HEK293 (cell line): ENCODE results near the gene CACHD1.

ENCODE experiments used
- HOXD13 ChIP-seq: sonication (generic); formaldehyde crosslinking; IDR thresholded peaks from 2 replicates; pipeline ENCODE4 v1.8.0; 2022; ENCODE audit warnings: missing genetic modification reagents, borderline replicate concordance
- SP2 ChIP-seq: fragments of 450-650 bp; formaldehyde crosslinking; IDR thresholded peaks from 2 replicates; pipeline ENCODE4 v1.5.1; 2016; ENCODE audit warnings: missing biosample characterization, missing genetic modification characterization
- ZNF112 ChIP-seq: fragments of 450-650 bp; formaldehyde crosslinking; IDR thresholded peaks from 2 replicates; pipeline ENCODE4 v1.5.0; 2017; ENCODE audit warnings: missing biosample characterization, missing genetic modification characterization
- ZNF175 ChIP-seq: fragments of 450-650 bp; formaldehyde crosslinking; IDR thresholded peaks from 2 replicates; pipeline ENCODE4 v1.5.1; 2016; ENCODE audit warnings: missing biosample characterization, missing genetic modification characterization
- ZNF404 ChIP-seq: fragments of 450-650 bp; formaldehyde crosslinking; IDR thresholded peaks from 2 replicates; pipeline ENCODE4 v1.5.1; 2017; ENCODE audit warnings: missing biosample characterization, missing genetic modification characterization
- ZNF548 ChIP-seq: fragments of 450-650 bp; formaldehyde crosslinking; IDR thresholded peaks from 2 replicates; pipeline ENCODE4 v1.5.1; 2016; ENCODE audit warnings: missing biosample characterization, missing genetic modification characterization
- ZNF76 ChIP-seq: fragments of 450-650 bp; formaldehyde crosslinking; IDR thresholded peaks from 2 replicates; pipeline ENCODE4; 2016; ENCODE audit warnings: low read depth, missing biosample characterization, missing genetic modification characterization, borderline replicate concordance
- ZNF830 ChIP-seq: fragments of 450-650 bp; IDR thresholded peaks from 2 replicates; pipeline ENCODE4 v1.5.0; 2018; ENCODE audit warnings: missing biosample characterization, missing genetic modification characterization, low read depth, mild to moderate bottlenecking, moderate library complexity
- TF ChIP-seq, protein P1 (sequence below): fragments of 450-650 bp; formaldehyde crosslinking; IDR thresholded peaks from 2 replicates; pipeline ENCODE4 v1.5.1; 2016; ENCODE audit warnings: missing biosample characterization, missing genetic modification characterization
- TF ChIP-seq, protein P2 (sequence below): fragments of 450-650 bp; formaldehyde crosslinking; conservative IDR thresholded peaks from 2 replicates; pipeline ENCODE4 v1.5.1; 2016; ENCODE audit warnings: low read depth, missing biosample characterization, missing genetic modification characterization

- TF ChIP-seq ZNF830 (no peak), SP2 (tag by site-specific recombination) (no peak), HOXD13 (CRISPR knock-in tag) (no peak), ZNF112 (tag by site-specific recombination) (no peak), ZNF548 (tag by site-specific recombination) (no peak), ZNF404 (tag by site-specific recombination) (no peak), ZNF175 (tag by site-specific recombination) (no peak), ZNF76 (no peak)
- TF ChIP-seq, protein P1, sequence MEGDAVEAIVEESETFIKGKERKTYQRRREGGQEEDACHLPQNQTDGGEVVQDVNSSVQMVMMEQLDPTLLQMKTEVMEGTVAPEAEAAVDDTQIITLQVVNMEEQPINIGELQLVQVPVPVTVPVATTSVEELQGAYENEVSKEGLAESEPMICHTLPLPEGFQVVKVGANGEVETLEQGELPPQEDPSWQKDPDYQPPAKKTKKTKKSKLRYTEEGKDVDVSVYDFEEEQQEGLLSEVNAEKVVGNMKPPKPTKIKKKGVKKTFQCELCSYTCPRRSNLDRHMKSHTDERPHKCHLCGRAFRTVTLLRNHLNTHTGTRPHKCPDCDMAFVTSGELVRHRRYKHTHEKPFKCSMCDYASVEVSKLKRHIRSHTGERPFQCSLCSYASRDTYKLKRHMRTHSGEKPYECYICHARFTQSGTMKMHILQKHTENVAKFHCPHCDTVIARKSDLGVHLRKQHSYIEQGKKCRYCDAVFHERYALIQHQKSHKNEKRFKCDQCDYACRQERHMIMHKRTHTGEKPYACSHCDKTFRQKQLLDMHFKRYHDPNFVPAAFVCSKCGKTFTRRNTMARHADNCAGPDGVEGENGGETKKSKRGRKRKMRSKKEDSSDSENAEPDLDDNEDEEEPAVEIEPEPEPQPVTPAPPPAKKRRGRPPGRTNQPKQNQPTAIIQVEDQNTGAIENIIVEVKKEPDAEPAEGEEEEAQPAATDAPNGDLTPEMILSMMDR (tag by site-specific recombination): no peak
- TF ChIP-seq, protein P2, sequence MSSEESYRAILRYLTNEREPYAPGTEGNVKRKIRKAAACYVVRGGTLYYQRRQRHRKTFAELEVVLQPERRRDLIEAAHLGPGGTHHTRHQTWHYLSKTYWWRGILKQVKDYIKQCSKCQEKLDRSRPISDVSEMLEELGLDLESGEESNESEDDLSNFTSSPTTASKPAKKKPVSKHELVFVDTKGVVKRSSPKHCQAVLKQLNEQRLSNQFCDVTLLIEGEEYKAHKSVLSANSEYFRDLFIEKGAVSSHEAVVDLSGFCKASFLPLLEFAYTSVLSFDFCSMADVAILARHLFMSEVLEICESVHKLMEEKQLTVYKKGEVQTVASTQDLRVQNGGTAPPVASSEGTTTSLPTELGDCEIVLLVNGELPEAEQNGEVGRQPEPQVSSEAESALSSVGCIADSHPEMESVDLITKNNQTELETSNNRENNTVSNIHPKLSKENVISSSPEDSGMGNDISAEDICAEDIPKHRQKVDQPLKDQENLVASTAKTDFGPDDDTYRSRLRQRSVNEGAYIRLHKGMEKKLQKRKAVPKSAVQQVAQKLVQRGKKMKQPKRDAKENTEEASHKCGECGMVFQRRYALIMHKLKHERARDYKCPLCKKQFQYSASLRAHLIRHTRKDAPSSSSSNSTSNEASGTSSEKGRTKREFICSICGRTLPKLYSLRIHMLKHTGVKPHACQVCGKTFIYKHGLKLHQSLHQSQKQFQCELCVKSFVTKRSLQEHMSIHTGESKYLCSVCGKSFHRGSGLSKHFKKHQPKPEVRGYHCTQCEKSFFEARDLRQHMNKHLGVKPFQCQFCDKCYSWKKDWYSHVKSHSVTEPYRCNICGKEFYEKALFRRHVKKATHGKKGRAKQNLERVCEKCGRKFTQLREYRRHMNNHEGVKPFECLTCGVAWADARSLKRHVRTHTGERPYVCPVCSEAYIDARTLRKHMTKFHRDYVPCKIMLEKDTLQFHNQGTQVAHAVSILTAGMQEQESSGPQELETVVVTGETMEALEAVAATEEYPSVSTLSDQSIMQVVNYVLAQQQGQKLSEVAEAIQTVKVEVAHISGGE (tag by site-specific recombination): no peak
These were observed 47.7 kb downstream of the CACHD1 start for GRCh38 chr1:64517640-64518039.
